GM12801 (cell line): ENCODE data around the gene SLC38A5.

ENCODE experiments used
- CTCF ChIP-seq: IDR thresholded peaks from one replicate; pipeline ENCODE4 v1.5.1; 2011; ENCODE audit warnings: control low read depth; ENCODE audit not compliant: insufficient read length; ENCODE audit errors: extremely low read depth

SLC38A5 gene

DNA sequence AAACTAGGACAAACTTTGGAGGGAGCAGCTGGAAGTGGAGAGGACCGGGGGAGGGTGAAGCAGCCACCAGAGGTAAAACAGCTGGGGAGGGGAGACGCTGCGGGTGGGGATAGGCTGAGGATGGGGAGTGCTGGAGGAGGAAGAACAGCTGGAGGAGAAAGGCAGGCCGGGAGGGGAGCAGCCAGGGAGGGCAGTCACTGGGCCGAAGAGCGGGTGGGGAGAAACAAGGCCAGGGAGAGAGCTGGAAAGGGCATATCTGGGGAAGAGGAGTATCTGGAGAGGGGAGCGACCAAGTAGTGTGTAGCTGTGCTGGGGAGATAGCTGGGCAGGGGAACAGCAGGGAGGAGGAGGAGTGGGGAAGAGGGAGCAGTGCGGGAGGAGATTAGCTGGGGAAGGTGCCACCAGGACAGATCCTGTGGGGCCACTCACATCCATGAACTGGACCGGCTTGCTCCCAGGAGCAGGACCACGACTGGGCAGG lies 2.7 kb downstream of the SLC38A5 start:
- no peak for TF ChIP-seq CTCF

DNA sequence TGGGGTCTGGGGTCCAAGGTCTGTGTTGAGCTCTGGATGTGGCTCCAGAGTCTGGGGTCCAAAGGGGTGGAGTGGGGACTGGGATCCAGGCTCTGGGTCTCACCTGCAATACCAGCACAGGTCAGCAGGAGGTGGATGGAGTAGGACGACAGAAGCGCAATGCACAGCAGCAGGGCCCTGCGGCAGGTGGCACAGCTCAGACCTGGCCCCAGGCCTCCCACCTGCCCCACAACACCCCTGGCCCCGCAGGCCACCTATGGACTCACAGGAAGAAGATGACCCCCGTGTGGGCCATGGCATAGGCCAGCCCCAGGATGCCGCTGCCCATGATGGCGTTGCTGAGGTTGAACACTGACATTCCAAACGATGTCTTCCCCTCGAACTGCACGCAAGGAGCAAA lies 3.4 kb downstream of the SLC38A5 start:
- no peak for TF ChIP-seq CTCF

DNA sequence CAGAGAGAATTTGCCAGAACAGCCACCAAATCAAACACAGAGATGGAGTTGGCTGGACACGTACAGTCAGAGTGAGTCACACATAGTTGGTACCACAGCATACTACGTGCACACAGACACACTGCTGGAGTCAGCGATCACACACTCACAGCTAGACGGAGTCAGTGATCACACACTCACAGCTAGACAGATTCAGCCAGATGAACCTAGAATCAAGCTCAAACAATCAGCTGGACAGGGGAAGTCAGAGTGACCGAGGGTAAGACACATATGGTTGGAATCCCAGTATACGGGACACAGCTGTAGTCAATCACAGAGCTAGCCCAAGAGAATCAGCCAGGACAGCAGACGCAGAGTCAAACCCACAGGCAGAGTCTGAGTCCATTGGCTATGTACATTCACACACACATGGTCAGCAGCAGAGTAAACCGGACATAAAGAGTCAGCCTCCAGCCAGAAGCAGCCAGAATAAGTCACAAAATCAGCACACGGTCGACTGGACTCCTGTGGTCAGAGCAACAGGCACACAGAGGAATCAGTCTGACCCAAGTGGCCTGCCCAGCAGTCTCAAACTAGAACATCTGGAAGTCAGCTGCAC lies 4.6 kb downstream of the SLC38A5 start:
- no peak for TF ChIP-seq CTCF

- TF ChIP-seq CTCF, result no peak
Measured at GRCh38 chrX:48461830-48462229, 8.2 kb downstream of the SLC38A5 start.

DNA sequence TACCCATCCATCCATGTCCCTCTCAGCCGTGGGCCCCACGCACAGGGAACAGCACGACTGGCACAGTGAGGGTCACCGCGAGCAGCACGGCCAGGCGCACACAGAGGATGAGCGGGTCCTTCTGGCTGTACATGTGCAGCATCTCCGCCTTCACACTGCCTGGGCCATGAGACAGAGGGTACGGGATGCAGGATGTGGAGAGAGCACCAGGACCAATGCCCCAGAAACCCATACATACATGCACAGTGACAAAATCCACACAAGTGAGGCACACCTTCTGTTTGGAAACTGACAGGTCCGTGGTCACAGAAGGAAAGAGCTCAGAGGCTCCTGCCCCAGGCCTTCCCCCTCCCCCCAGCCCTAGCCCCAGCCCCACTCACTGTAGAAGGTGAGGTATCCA lies 9.5 kb downstream of the SLC38A5 start:
- TF ChIP-seq CTCF, result no peak

- no peak for TF ChIP-seq CTCF
Measured at GRCh38 chrX:48460031-48460430, 10.0 kb downstream of the SLC38A5 start.

DNA sequence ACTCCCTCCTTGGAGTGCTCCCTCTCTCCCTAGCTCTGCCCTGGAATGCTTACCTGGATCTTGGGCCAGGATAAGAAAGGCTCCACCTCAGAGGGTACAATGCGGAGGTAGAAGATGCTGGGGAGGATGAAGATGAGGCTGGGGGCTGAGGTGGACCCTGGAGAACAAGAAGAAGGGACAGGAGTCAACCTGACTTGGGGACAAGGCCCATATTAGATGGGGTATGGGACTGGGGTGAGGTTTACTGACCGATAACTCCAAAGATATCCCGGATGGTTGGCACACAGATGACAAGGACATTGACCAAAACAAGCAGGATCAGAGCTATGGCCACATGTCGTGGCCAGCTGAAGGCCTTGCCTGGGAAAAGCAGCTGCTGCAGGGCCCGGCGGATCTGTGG lies 10.6 kb downstream of the SLC38A5 start:
- TF ChIP-seq CTCF, result no peak
